Measurements from ENCODE around the gene AFF2.

- TF ChIP-seq CTCF (IDR thresholded peaks at IDR 0.05) = no peak
- no peak for TF ChIP-seq POLR2A (IDR thresholded peaks at IDR 0.05)
Measured at GRCh38 chrX:148629434-148629833, 129.0 kb downstream of the AFF2 start.
